Uterus (tissue), 2 donors: ENCODE measurements around the gene USP34.

Experiments
- POLR2A ChIP-seq, 2 donors: fragments of 450-650 bp; IDR thresholded peaks; one replicate each; pipeline ENCODE4 v1.6.1; 2016; ENCODE audit warnings: antibody characterized with exemption in 2 of 2, mild to moderate bottlenecking in 1 of 2, moderate library complexity in 1 of 2
- TF ChIP-seq, protein P1 (sequence below), 4 experiments: fragments of 200-600 bp in 2 of 4; fragments of 450-650 bp in 2 of 4; sonication (generic) in 2 of 4; IDR thresholded peaks; one replicate each; pipeline ENCODE4 v1.5.1; 2016 to 2019; ENCODE audit warnings: antibody characterized with exemption in 4 of 4, mild to moderate bottlenecking in 2 of 4, moderate library complexity in 1 of 4

DNA sequence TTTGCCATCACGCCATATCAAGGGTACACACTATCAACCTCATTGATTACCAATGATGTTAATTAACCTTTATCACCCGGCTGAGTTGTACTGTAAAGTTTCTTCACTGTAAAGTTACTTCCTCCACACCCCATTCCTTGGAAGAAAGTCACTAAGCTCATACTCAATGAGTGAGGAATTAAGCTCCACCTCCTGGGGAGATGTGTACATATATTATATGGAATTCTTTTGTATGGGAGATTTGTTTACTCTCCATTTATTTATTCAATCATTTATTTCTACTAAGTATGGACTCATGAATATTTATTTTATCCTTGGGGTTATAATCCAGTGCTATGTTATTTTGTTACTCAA lies 252.1 kb downstream of the USP34 start:
- TF ChIP-seq, protein P1, sequence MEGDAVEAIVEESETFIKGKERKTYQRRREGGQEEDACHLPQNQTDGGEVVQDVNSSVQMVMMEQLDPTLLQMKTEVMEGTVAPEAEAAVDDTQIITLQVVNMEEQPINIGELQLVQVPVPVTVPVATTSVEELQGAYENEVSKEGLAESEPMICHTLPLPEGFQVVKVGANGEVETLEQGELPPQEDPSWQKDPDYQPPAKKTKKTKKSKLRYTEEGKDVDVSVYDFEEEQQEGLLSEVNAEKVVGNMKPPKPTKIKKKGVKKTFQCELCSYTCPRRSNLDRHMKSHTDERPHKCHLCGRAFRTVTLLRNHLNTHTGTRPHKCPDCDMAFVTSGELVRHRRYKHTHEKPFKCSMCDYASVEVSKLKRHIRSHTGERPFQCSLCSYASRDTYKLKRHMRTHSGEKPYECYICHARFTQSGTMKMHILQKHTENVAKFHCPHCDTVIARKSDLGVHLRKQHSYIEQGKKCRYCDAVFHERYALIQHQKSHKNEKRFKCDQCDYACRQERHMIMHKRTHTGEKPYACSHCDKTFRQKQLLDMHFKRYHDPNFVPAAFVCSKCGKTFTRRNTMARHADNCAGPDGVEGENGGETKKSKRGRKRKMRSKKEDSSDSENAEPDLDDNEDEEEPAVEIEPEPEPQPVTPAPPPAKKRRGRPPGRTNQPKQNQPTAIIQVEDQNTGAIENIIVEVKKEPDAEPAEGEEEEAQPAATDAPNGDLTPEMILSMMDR (IDR thresholded peaks at IDR 0.05) = no peak
- no peak for TF ChIP-seq POLR2A (IDR thresholded peaks at IDR 0.05)
